GM21381 (cell line): ENCODE measurements around the gene PRMT5.

ENCODE experiments used
- ATAC-seq: cut with Tn5 transposase; IDR thresholded peaks from one replicate; pipeline ENCODE4 v1.9.1; 2021; ENCODE audit warnings: mild to moderate bottlenecking, moderate library complexity; ENCODE audit not compliant: unreplicated experiment

PRMT5 gene

DNA sequence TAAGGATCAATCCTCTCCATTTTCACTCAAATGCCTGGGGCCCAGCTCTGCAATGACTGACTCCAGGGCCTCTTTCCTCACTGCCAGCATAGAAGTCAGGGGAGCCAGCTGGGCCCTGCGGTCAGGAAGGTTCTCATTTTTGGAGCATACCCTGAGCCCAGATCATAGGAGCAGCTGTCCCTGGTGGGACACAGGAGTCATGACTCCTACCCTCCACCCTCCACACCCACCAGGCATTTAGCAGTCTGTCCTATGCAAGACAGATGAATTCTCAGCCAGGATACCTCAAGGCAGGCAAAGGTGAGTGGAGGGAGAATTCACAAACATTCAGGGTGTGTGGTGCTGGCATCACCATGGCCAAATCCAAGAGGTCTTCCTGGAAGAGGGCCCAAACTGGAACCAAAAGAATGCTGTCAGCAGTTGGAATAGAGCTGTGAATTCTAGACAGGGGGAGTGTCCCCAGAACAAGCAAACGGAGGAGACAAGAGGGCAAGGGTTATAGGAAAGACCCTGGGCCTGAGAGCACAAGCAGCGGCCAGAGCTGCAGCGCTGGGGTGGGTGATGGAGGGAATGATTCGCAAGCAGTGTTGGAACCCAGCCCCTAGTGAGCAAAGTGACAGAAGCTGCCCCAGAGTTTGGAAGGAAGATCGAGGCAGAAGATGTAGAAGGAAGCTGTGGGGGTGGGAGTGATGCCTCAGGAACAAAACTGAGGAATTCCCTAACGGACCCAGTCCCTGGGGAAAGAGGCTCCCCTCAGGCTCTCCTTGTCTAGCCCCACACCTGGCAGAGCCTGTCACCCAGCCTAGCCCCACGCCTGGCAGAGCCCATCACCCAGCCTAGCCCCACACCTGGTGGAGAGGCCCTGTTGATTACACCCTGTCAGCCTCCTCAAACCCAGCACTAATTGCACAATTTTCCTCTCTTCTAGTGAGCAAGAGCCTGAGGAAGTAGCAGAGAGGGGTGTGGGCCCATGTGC, 50.6 kb downstream of the PRMT5 start:
- ATAC-seq: no peak

DNA sequence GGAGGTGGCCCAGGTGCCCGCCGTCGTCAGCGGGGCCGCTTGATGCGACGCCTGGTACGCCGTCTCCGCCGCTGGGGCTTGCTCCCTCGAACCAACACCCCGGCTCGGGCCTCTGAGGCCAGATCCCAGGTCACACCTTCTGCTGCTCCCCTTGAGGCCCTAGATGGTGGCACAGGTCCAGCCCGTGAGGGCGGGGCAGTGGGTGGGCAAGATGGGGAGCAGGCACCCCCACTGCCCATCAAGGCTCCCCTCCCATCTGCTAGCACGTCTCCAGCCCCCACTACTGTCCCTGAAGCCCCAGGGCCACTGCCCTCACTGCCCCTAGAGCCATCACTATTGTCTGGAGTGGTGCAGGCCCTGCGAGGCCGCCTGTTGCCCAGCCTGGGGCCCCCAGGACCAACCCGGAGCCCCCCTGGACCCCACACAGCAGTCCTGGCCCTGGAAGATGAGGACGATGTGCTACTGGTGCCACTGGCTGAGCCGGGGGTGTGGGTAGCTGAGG, 52.1 kb downstream of the PRMT5 start:
- no peak for ATAC-seq

DNA sequence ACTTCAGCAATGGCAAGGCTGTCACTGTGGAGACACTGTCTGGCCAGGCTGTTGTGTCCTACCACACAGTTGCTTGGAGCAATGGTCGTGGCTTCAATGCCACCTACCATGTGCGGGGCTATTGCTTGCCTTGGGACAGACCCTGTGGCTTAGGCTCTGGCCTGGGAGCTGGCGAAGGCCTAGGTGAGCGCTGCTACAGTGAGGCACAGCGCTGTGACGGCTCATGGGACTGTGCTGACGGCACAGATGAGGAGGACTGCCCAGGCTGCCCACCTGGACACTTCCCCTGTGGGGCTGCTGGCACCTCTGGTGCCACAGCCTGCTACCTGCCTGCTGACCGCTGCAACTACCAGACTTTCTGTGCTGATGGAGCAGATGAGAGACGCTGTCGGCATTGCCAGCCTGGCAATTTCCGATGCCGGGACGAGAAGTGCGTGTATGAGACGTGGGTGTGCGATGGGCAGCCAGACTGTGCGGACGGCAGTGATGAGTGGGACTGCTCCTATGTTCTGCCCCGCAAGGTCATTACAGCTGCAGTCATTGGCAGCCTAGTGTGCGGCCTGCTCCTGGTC, 53.3 kb downstream of the PRMT5 start:
- no peak for ATAC-seq

DNA sequence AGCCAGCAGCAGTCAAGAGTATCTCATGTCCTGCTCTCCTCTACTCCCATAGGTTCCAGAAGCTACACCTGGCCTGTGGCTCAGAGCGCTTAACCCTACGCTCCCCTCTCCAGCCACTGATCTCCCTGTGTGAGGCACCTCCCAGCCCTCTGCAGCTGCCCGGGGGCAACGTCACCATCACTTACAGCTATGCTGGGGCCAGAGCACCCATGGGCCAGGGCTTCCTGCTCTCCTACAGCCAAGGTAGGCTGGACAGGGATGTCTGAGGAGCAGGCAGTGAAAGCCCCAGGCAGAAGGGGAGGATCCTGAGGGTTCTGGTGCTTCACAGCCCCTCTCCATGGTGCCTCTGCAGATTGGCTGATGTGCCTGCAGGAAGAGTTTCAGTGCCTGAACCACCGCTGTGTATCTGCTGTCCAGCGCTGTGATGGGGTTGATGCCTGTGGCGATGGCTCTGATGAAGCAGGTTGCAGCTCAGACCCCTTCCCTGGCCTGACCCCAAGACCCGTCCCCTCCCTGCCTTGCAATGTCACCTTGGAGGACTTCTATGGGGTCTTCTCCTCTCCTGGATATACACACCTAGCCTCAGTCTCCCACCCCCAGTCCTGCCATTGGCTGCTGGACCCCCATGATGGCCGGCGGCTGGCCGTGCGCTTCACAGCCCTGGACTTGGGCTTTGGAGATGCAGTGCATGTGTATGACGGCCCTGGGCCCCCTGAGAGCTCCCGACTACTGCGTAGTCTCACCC, 54.0 kb downstream of the PRMT5 start:
- ATAC-seq: no peak

DNA sequence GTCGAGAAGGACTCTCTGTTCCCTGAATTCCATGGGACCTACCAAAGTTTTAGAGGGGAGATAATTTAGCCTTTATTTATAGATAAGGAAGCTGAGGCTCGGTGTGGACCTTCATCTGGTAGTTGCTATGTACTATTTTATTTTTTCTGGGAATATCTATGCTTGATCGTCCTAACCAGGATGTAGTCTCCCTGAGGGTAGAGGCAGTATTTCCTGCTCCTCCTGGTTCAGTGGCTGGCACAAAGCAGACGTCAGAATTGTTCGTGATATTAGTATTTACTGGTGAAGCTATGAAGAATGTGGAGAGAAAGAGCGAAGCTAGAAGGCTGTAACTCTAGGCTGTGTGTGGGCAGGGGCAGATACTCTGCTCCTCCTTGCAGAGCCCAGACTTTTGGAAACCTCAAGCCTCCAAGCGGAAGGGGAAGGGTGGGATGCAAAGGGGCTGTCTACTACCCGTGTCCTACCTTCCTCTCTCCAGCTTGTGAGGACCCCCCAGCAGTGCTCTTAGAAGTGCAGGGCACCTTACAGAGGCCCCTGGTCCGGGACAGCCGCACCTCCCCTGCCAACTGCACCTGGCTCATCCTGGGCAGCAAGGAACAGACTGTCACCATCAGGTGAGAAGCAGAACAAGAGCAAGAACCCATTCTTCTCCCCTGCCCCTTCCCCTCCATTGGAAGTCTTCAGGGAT, 56.2 kb downstream of the PRMT5 start:
- no peak for ATAC-seq

DNA sequence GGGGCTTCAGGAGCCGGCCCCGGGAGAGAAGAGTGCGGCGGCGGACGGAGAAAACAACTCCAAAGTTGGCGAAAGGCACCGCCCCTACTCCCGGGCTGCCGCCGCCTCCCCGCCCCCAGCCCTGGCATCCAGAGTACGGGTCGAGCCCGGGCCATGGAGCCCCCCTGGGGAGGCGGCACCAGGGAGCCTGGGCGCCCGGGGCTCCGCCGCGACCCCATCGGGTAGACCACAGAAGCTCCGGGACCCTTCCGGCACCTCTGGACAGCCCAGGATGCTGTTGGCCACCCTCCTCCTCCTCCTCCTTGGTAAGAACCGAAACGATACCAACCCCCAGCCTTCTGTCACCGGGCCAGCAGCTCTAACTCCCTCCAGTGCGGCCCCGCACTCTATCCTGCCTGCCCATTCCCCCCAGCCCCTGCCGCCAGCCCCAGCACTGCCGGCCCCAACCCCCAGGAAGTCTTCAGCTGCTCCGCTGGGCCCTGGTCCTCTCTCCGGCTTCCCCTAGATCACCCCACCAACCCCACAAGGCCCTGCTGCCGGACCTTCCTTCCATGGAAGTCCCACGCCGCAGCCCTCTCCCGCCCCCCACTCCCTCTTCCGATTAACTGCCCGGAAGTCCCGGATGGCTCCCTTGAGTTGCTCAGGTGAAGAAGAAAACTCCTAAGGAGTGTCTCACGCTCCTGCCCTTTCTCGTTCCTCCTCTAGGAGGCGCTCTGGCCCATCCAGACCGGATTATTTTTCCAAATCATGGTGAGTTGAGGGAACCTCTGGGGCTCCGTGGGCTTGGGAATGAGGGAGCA, 56.9 kb downstream of the PRMT5 start:
- peak; percentile 25 for ATAC-seq

DNA sequence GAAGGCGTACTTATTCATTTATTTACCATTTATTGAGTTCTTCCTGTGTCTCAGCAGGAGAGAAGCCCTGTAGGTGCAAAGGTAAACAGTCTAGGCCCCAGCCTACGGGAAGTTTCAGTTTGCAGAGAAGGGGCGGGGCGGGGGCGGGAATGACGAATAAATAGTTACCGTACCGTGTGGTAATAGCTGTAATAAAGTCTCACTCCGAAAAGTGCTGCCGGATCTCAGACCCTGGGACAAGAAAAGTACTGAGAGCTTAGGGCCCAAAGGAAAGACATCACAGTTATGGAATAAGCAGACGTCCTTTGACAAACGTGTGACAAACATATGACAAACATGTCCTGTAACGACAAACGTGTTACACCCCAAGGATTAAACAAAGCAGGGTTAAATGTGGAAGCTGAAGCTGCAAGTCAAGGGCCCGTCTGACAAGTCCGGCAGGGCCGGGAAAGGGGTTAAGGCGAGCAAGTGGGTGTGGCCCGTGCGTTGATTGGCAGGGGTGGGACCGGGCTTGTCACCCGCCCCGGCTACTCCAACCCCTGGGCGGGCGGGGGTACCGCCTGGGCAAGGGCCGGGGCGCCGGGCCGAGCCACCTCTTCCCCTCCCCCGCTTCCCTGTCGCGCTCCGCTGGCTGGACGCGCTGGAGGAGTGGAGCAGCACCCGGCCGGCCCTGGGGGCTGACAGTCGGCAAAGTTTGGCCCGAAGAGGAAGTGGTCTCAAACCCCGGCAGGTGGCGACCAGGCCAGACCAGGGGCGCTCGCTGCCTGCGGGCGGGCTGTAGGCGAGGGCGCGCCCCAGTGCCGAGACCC, 57.7 kb downstream of the PRMT5 start, which contains the start of gene LRP10:
Gene LRP10 (plus strand): TSS at position 517 of the 809 bp plus-strand sequence. CDS start 564 bp downstream, outside the sequence.
- ATAC-seq: peak; percentile 76

DNA sequence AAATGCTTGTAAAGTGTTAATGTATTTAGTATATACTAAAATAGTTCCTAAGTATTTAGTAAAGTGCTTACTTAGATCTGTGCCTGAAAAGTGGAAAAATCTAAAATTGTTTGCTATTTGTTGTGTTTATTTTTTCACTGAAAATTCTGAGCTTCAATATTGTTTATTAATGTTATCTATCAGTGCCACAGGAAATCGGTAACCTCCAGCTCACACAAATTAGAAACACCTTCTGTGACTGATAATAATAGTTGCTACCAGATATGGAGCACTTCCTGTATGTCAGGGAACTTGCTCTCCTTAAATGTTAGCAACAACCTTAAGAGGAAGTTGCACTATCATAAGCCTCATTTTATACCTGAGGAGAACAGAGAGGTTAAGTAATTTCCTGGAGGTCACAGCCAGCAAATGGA, 58.4 kb downstream of the PRMT5 start:
- peak; percentile 39 for ATAC-seq
